HCT116 (cell line): ENCODE measurements around the gene CORO6. TPM values are rescaled to one million over a fixed set of nuclear protein-coding genes. Genes with fewer than 3 reads are reported as not detected.

ENCODE experiments used
- ATAC-seq: fragments of 200-7000 bp; cut with Tn5 transposase; 2 replicates; pipeline ENCODE4 v1.9.1; 2020; ENCODE audit warnings: mild to moderate bottlenecking, moderate library complexity
- BruUV-seq: library from RNA; stranded (reverse); fragments of 400-500 nt; replicated peaks from 2 replicates; lab custom pipeline; 2021; lab: Mats Ljungman, UMichigan
- CTCF ChIA-PET: fragments of 300-600 bp; sonication (Branson Sonifier 250); formaldehyde crosslinking; loops from one replicate; lab custom pipeline; 2021; ENCODE audit warnings: antibody characterized with exemption; lab: Charles Lee
- POLR2A ChIA-PET: fragments of 300-600, 350-600 bp; sonication (Branson Sonifier 250); formaldehyde crosslinking; loops from one replicate; lab custom pipeline; 2021; ENCODE audit warnings: antibody characterized with exemption; lab: Charles Lee
- RAD21 ChIA-PET, 2 experiments: fragments of 300-600 bp; sonication (Branson Sonifier 250); formaldehyde crosslinking; loops; one replicate each; lab custom pipeline; 2023; ENCODE audit warnings: low total read pairs in 2 of 2; ENCODE audit not compliant: uncharacterized antibody in 2 of 2, unreplicated experiment in 2 of 2, low non-redundant PET in 1 of 2; lab: Charles Lee
- DNase-seq: peaks from one replicate; pipeline ENCODE4 v3.0.0-alpha.2; 2010; ENCODE audit warnings: low read depth, low spot score
- H2AFZ ChIP-seq: fragments of 200-600 bp; shearing (Covaris generic), sonication (generic); 2 replicates; pipeline ENCODE4 v1.6.1; 2017; ENCODE audit warnings: low read depth, mixed run types, mixed read lengths, antibody characterized with exemption, low read length; ENCODE audit not compliant: poor library complexity, severe bottlenecking
- H3K27ac ChIP-seq: 2 replicates; pipeline ENCODE4 v1.5.1; 2012; ENCODE audit warnings: low read depth, low read length
- H3K27me3 ChIP-seq: fragments of 200-600 bp; sonication (generic); 2 replicates; pipeline ENCODE4 v1.6.1; 2016; ENCODE audit warnings: mixed run types, low read length, mixed read lengths; ENCODE audit not compliant: insufficient read depth
- H3K36me3 ChIP-seq, 2 experiments: fragments of 200-500 bp in 1 of 2; fragments of 200-600 bp in 1 of 2; sonication (Bioruptor generic) in 1 of 2; sonication (generic) in 1 of 2; 2 replicates each; pipeline versions ENCODE4 v1.5.1 to v1.6.1; 2014 to 2016; ENCODE audit warnings: low read length in 2 of 2, inconsistent platforms in 1 of 2, mixed read lengths in 1 of 2, mixed run types in 1 of 2; ENCODE audit not compliant: insufficient read depth in 2 of 2, control insufficient read depth in 1 of 2
- H3K4me1 ChIP-seq, 2 experiments: fragments of 200-600 bp in 1 of 2; sonication (generic) in 1 of 2; 2 replicates each; pipeline versions ENCODE4 v1.5.1 to v1.6.1; 2012 to 2017; ENCODE audit warnings: low read length in 2 of 2, inconsistent platforms in 1 of 2, mild to moderate bottlenecking in 1 of 2, mixed read lengths in 1 of 2, mixed run types in 1 of 2, moderate library complexity in 1 of 2; ENCODE audit not compliant: insufficient read depth in 2 of 2, control insufficient read depth in 1 of 2
- H3K4me2 ChIP-seq: fragments of 200-600 bp; sonication (generic); 2 replicates; pipeline ENCODE4 v1.6.1; 2017; ENCODE audit warnings: mixed run types, low read length, mixed read lengths
- H3K4me3 ChIP-seq, 2 experiments: fragments of 200-600 bp in 1 of 2; sonication (generic) in 1 of 2; replicated peaks in 1 of 2; 2 replicates each; pipeline ENCODE4 v1.5.1; 2011 to 2016; ENCODE audit warnings: low read length in 2 of 2, control low read depth in 1 of 2, low read depth in 1 of 2, mild to moderate bottlenecking in 1 of 2, mixed read lengths in 1 of 2, mixed run types in 1 of 2
- H3K79me2 ChIP-seq: fragments of 200-600 bp; sonication (generic); 2 replicates; pipeline ENCODE4 v1.6.1; 2017; ENCODE audit warnings: mild to moderate bottlenecking, mixed run types, low read length, moderate library complexity, mixed read lengths; ENCODE audit not compliant: insufficient read depth
- H3K9ac ChIP-seq: fragments of 200-600 bp; sonication (generic); 2 replicates; pipeline ENCODE4 v1.6.1; 2016; ENCODE audit warnings: low read length, mixed read lengths
- H3K9me2 ChIP-seq: fragments of 200-600 bp; sonication (generic), shearing (Covaris generic); 2 replicates; pipeline ENCODE4 v1.6.1; 2017; ENCODE audit warnings: mixed run types, mild to moderate bottlenecking, moderate library complexity; ENCODE audit not compliant: insufficient read depth
- H3K9me3 ChIP-seq, 2 experiments: fragments of 200-500 bp in 1 of 2; fragments of 200-600 bp in 1 of 2; sonication (Bioruptor generic) in 1 of 2; sonication (generic) in 1 of 2; 2 replicates each; pipeline ENCODE4 v1.6.1; 2014 to 2017; ENCODE audit warnings: low read length in 2 of 2, mixed read lengths in 2 of 2, inconsistent platforms in 1 of 2, low read depth in 1 of 2, mild to moderate bottlenecking in 1 of 2, mixed run types in 1 of 2, moderate library complexity in 1 of 2; ENCODE audit not compliant: control insufficient read depth in 1 of 2, insufficient read depth in 1 of 2
- H4K20me1 ChIP-seq: fragments of 200-600 bp; sonication (generic), shearing (Covaris generic); 2 replicates; pipeline ENCODE4 v1.6.1; 2017; ENCODE audit warnings: mixed run types, mild to moderate bottlenecking, moderate library complexity; ENCODE audit not compliant: insufficient read depth
- CBX3 ChIP-seq: IDR thresholded peaks from 2 replicates; pipeline ENCODE4 v1.6.1; 2012; ENCODE audit warnings: low read depth
- CTCF ChIP-seq, 3 experiments: fragments of 200-600 bp in 1 of 3; sonication (generic) in 1 of 3; IDR thresholded peaks in 2 of 3; conservative IDR thresholded peaks in 1 of 3; 2 replicates each; pipeline ENCODE4 v1.5.1; 2012 to 2017; ENCODE audit warnings: low read depth in 2 of 3, low read length in 2 of 3, antibody characterized with exemption in 1 of 3, borderline replicate concordance in 1 of 3, control low read depth in 1 of 3, mild to moderate bottlenecking in 1 of 3, mixed read lengths in 1 of 3, mixed run types in 1 of 3, moderate library complexity in 1 of 3; ENCODE audit not compliant: insufficient read depth in 1 of 3
- SIN3A ChIP-seq: IDR thresholded peaks from 2 replicates; pipeline ENCODE4 v1.6.1; 2012; ENCODE audit warnings: low read depth
- ZFX ChIP-seq: fragments of 450-650 bp; IDR thresholded peaks from 2 replicates; pipeline ENCODE4 v1.6.1; 2017
- ZNF274 ChIP-seq: fragments of 200-500 bp; sonication (Bioruptor generic); IDR thresholded peaks from 2 replicates; pipeline ENCODE4 v1.6.1; 2014; ENCODE audit warnings: mild to moderate bottlenecking, low read depth, low read length, inconsistent platforms
- intact Hi-C: fragments of 100-400 bp; cut with micrococcal nuclease; formaldehyde crosslinking; loops from 2 replicates; pipeline ENCODE4 v1.10.0; 2022
- total RNA-seq: library from RNA; stranded (reverse); gene quantifications from one replicate; pipeline ENCODE4 v1.2.1, GENCODE V29; 2021; ENCODE audit not compliant: unreplicated experiment

CORO6 gene
- total RNA-seq, 1 experiment from 2014 or later: 8.7 TPM

GRCh38 chr17:29595943-29596774 lies 26.6 kb downstream of the CORO6 start:
- POLR2A ChIA-PET: no interaction called here
- TF ChIP-seq CTCF (IDR thresholded peaks at IDR 0.05 in 2 of 3, conservative IDR thresholded peaks at IDR 0.05 in 1 of 3; ENCODE audit: borderline replicate concordance in 1 of 3, insufficient read depth in 1 of 3, low read depth in 2 of 3, low read length in 2 of 3): no peak
- TF ChIP-seq SIN3A: no peak
- TF ChIP-seq ZNF274: no peak
- no peak for TF ChIP-seq ZFX
- no peak for TF ChIP-seq CBX3
- TF ChIP-seq, all 23 proteins: peak for 0
- Histone ChIP-seq H3K9me3 (no peaks in the 10 kb centered on the region), H3K27me3 (no peaks in the 10 kb centered on the region), H3K4me3 (no peak overlapping the region), H3K9me2 (no peaks in the 10 kb centered on the region), H3K9ac (no peak overlapping the region), H2AFZ (no peak overlapping the region), H4K20me1 (no peaks in the 10 kb centered on the region), H3K79me2 (peaks cover 52% of the 10 kb centered on the region), H3K36me3 (no peaks in the 10 kb centered on the region), H3K4me2 (no peak overlapping the region), H3K27ac (no peak overlapping the region), H3K4me1 (peaks cover 24 to 41% of the 10 kb centered on the region in 2 experiments)
- ChIA-PET RAD21 (no interaction called here), CTCF (no interaction called here)
- DNase-seq (no peak), ATAC-seq (no peak)
- intact Hi-C loops: loop anchor here (10.0 kb wide), 1 partner anchor 451 kb away; no protein-coding TSS in a partner anchor
- BruUV-seq: no TSS peak
